NCI-H1105 treated with DMSO at 0.1 percent for 48 hours (cell line): ENCODE results near the gene JPH3.
"Not testable (repeated sequence)": the region's sequence is repeated elsewhere in the genome, so short reads cannot be mapped to it uniquely, and the experiment has no call there.

Experiments used
- DNase-seq: peaks from one replicate; lab custom pipeline; 2025; lab: John Stamatoyannopoulos, UW

JPH3 gene

DNA sequence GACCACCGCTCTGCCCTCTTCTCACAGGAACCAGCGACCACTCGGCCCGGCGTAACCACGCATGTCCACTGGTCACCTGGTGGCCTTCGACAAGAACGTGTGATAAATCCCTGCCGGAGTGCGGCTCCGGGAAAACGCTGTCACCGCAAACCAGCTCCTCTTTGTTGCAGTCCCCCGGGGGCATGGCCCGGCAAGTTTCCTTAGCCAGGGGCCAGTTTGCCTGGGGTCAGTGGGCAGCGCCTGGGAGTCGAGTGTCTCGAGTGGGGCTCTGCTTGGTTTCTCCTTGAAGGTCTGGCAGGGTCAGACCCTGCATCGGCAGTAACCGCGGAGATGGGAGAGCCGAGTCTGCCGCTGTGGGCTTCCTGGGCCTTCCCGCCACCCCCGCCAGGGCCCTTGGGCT lies 52.5 kb downstream of the JPH3 start:
- no peak for DNase-seq

DNA sequence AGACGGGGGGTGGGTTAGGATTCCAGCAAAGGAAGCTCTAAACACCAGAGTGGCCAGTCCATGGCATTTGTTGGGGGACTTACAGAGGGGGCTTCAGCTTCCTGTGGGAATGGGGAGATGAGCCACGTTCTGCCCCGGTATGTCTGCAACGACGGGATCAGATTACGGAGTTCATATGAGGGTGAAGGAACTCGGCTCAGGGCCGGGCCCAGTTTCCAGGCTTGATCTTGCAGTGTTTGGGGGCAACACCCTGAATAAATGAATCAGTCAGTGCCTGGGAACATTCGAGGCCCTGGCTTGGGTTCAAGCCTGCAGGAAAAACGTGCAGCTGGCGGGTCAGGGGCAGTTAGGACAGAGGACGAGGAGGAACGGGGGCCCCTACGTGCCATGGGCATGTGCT lies 54.0 kb downstream of the JPH3 start:
- DNase-seq: no peak

DNA sequence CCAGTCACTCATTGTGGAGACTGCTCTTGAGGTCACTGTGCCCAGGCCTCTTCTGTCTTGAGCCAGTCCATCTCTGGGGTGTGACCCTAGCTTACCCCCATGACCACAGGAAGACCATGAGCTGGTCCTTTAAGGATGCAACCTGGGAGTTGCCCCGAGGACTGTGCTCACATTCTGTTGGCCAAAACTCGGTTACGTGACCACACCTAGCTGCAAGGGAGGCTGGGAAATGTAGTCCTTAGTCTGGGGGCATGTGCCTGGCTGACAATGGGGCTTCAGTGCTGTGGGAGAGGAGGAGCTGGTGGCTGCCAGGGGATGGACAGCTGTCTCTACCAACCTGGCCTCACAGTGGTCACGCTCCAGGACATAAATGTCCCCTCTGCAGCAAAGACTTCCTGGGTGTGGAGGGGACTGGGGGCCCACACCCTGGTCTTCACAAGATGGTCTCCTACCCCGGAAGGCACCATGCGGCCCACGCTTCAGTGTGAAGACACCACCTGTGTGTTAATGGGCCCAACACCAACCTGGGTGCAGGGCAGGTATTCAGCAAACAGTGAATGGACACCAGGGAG lies 55.4 kb downstream of the JPH3 start:
- DNase-seq: no peak

DNA sequence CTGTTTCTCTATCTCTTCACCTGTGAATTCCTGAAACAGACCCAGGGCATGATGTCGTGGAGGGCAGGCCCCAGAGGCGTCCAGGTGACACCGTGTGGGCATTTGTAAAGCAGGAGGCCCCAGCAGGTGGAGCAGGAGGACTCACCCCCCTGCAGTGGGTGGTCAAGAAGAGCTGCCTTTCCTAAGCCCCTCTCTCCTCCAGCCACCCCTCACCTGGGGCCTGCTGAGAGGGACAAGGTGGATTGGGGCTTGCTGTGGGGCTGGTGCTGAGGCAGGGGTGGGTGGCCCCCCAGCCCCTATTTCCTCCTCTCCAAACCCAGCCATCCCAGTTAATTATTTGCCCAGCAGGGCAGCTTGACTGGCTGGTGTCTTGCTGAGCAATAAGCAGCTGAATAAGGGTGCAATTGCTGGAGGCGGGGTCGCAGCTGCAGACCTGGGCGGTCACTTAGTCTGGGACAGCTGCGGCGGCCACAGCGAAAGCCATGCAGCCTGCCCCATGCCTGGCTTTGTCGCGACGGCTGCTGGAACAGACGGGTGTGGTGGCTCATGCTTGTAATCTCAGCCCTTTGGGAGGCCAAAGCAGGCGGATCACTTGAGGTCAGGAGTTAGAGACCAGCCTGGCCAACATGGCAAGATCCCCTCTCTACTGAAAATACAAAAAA lies 56.4 kb downstream of the JPH3 start:
- no peak for DNase-seq

DNA sequence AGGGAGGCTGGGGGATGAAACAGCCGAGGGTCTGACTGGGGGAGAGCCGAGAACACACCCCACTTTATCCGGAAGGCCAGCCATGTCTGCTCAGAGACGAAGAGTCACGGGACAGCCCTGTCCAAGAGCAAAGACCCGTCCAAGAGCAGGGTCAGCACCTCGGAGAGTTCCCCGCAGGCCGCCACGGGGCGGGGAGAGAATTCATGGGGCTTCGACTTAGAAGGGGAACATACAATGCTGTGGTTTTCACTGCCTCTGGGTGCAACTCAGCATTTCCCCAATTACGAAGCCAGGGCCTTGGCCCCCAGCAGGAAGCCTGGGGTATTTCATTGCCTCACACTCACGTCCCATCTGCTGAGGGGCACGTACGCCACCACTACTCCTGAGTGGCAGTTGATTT lies 59.3 kb downstream of the JPH3 start:
- no peak for DNase-seq

DNA sequence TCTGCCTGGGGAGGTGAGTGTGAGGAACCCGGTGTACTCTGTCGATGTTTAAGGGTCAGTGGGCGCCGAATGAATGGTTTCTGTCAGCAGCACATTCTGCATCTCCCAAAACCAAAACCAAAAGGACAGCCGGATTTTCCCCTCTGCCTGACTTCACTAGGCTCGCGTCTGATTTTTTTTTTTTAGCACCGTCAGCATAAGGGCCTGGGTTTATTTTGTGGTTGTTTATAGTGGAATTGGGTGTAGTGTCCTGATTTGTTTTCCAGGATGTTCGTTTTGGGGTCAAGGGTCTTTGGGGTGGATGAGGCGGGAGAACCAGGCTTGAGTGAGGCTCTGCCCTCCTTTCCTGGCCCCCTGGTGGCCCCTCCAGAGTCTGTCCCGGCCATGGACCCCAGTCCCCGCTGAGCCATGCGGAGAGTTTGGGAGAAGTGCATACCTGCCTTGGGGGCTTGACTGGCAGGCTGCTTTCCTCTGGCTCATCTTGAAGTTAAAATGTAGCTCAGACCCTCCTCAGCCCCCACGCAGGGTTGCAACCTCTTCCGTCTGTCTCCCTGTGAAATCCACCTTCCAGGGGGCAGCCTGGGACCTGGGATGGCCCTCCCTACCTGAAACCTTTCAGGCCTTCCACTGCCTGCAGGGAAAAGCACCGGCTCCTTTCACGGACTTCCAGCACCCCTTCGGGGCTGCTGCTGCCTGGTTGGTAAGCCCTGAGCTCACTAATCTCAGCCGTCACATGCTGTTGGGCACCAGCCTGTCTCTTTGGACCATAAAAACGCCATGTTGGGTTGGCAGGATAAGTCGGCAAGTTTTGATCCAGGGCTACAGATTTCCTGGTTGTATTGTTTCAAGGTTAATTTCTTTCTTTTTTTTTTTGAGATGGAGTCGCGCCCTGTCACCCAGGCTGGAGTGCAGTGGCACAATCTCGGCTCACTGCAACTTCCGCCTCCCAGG lies 60.2 kb downstream of the JPH3 start:
- DNase-seq: no peak

DNA sequence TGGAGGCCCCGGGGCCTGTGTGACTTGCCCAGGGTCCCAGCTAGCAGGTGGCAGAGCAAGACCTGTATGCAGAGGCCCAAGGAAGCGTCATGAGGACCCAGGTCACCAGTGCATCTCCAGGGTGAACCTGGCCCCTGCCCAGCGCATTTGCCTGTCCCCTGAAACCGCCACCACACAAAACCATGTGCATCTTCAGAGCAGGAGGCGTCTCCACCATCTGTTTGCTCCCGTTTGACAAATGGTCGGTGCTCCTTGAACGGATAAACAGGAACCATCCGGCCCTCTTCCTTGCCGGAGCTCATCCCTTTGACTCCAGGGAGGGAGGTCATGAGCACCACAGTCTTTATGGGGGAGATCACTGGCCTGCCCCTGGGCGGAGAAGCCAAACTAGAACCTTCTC lies 62.5 kb downstream of the JPH3 start:
- DNase-seq: no peak

DNA sequence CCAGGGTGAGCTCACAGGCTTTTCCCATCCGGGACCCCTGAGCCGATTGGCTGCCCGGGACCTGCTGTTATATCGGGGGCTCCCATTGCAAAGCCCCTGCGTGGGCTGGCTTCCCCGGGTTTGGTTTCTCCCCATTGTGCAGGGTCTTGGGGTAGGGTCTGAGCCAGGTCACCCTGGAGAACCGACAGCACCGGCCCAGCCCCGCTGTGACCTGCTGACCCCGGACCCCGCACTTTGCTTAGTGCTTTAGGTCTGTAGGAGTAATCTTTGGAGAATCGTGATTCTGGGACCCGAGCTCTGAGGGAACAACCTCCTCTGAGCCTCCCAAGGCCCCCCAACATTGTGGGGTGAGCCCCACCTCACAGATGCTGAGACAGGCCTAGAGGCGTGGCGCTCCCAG lies 62.9 kb downstream of the JPH3 start:
- DNase-seq: no peak

DNA sequence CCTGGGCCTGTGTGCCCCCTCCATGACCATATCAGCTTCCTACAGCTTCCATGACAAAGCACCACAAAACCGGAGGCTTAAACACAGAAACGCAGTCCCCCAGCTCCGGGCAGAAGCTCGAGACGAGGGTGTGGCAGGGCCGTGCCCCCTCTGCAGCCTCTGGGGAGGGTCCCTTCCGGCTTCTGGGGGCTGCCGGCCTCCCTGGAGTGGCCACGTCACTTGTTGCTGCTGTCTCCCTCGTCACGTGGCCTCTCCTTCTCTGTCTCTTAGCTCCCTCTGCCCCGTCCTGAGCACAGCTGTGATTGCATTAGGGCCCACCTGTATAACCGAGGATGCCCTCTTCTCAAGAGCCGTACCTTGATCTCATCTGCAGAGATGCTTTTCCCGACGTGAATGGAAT lies 64.6 kb downstream of the JPH3 start:
- DNase-seq: no peak

DNA sequence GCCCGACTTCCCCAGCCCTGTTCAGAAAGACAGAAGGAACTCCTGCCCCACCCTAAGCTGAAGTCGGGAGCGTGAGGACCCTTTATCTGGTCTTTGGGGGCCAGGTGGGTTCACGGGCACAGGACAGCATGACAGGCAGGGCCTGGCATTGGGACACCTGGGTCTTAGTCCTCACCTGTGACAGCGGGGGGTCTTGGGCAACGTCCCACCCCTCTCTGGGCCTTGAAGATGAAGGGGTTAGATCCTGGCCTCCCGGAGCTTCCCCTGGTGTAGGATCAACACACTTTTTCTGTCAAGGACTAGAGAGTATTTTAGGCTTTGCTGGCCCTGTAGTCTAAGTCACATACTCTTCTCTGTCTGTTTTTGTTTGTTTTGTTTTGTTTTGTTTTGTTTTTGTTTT lies 65.1 kb downstream of the JPH3 start:
- no peak for DNase-seq

DNA sequence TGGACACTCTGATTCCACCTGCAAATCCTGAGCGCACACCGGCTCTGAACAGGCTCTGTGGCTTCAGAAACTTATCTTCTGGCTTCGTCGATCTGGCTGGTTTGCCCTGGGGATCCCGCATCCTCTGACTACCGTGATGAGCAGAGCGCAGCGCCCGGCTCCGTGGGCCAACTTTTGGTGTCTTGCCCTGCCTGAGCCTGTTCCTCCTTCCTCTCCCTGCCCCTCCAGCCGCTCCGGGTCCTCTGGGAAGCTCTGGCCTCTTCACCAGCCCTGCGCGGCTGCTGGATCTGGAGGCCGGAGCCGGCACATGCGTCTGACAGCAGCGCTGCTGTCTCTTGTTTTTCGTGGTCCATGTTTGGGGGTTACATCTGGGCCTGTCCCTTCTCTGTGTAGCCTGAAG lies 65.6 kb downstream of the JPH3 start:
- DNase-seq: no peak

DNA sequence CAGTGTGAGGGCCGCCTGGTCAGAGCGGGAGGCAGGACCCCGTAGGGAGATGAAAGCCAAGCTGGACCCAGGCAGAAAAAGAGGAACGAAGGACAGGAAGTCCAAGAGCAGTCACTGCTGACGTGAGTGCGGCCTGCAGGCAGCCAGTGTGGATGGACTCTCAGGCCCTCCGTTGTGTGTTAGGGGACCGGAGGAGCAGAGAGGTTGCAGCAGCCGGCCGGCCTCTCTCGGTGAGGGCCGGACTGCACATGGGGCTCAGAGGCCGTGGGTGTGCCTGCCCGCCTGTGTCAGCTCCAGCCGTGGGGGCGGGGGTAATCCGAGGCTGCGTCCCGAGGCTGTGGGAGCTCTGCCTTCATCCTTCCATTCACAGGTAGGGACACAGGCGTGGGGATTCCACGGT lies 67.4 kb downstream of the JPH3 start:
- DNase-seq: no peak

DNA sequence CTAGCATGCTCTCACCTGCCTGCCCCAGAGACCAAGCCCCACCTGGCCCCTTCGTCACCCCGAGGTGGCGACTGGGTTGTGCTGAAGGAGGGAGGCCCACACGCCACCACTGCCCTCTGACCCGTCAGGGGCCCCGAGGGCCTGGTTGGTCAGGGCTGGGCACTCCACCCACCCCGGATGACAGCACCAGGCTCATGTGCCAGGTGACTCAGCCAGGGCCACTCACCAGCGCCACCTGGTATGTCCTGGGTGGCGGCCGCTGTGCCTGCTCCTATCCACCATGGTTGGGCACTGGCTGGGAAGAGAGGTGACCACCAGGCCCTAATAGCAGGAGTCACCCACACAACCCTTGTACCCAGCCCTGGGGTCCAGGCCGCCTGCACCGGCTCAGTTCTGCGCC lies 68.9 kb downstream of the JPH3 start:
- no peak for DNase-seq

DNA sequence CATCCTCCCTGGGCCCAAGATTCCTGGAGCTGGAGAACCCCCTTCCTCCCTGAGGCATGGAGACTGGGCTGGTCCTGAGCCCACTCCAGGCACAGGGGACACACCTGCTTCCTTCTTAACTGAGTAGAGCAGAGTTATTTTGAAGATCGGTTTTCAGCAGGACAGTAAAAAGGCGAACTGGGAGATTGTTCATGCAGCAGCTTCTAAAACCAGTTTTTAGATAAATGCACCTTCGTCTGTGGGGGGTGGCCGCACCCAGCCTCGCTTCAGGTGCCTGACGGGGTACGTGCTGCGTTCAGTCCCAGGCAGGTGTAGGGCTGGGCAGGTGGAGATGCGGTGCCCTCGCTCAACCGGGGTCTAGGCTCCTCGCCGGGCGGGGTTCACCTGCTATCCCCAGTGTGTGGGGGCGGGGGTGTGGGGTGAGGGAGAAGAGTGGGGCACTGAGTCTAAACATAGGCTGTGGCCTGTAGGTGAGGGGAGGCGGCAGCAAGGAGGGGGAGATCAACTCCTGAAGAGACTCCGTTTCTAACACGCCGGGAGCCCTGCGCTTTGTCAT lies 69.5 kb downstream of the JPH3 start:
- no peak for DNase-seq

DNA sequence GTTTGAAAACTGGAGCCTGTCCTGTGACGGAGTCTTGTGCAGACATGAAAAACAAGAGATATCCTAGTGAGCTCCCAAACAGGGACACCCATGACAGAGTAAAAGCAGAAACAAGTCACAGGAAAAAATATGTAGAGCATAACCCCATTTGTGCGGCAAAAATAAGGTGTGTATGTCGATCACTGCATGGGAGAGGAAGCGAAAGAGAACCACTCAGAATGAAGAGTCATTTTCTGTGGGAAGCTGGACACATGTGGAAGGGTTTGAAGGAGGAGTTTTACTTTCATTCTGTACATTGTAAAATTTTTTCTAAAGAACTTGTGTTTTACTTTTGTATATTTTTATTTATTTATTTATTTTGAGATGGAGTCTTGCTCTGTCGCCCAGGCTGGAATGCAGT lies 72.1 kb downstream of the JPH3 start:
- no peak for DNase-seq

DNA sequence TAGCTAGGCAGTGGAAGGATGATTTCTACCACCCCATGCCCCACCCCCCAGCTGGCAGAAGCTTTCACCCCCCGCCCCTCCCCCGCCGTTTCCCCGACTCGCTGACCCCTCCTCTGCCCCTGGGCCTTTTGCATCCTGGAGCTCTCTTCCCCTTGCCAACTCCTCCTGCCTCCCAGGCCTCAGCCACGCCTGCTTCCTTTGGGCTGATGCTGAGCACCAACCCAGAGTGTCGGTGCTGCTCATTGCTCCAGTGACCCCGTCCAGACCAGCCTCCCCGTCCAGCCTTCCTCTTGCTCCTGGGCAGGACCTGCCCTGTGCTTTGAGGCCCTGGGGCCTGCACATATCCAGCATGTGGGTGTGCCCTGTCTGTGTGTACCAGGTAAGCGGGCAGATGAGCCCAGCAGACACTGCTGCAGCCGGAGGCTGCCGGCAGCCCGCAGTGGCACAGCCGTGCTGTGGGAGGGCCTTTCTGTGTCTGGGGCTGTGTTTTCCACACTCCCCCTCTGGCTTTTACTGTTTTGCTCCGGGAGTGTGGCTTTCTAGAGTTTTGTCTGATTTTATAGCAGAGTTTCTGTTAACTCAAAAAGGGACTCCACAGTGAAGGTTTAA lies 72.9 kb downstream of the JPH3 start:
- no peak for DNase-seq

DNA sequence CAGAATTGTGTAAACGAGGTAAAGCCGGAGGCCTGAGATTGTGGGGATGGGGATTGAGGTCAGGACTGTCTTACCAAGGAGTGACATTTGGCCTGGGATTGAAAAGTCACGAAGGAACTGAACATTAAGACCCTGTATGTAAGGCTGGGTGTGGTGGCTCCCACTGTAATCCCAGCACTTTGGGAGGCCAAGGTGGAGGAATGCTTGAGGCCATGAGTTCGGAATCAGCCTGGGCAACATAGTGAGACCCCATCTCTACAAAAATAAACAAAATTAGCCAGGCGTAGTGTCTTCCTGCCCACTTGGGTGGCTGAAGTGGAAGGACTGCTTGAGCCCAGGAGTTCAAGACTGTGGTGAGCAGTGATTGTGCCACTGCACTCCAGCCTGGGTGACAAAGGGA lies 75.5 kb downstream of the JPH3 start:
- DNase-seq: no peak

DNA sequence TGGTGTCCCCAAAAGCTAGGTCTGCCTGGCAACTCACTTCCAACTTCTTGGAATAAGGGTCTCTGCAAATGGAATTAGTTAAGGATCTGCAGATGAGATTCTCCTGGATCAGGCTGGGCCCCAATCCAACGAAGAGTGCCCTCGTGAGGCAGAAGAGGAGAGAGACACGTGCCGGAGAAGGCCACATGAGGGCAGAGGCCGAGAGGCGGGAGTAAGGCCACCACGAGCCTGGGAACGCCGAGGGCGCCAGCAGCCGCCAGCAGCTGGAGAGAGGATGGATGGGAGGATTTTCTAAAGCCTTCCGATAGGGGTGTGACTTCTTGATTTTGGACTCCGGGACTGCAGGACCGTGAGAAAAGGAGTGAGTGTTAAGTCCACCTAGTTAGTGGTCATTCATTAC lies 76.3 kb downstream of the JPH3 start:
- no peak for DNase-seq

DNA sequence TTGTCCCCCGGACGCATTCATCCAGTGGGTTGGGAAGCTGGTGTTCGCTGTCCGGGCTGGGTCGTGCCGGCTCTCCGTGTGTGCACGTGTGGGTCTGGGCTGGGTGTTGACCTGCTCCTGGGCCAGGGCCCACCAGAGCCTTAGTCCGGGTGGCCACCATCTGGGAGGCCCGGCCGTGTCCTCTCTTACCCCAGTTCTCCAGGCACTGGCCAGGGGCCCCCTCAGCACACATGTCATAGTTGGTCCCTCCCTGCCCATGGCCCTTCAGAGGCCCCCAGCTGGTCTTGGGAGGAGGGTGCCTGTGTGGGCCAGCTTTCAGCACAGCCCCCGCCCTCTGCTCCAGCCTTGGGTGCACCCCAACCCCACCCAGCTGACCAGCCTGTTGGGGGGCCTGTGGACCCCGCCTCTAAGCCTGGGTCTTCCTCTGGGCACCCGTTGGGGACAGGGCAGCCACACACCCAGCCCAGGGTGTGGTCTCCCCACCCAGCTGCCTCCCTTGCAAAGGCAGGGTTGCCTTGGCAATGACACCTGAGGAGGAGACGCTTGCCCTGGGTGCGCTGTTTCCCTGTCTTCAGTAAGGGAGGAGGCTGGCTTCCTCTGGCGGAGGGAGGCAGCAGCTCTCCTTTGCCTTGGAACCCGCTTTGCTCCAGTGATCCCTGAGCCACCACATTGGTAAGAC lies 77.4 kb downstream of the JPH3 start:
- no peak for DNase-seq

DNA sequence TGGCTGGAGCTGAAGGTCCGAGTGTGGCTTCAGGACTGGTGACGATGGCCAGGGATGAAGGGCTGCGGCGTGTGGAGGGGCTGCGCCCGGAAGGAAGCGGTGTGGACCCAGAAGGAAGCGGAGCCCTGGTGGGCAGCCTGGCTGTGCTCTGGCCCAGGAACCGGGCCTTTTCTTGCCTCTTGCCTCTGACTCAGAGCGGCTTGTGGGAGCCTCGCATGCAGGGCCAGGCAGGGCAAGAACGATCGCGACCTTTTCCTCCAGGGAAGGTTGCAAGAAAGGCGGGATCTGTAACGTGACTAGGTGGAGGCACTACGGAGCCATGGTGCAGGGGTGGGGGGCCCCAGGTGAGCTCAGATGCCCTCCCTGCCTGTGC lies 78.0 kb downstream of the JPH3 start:
- no peak for DNase-seq

DNA sequence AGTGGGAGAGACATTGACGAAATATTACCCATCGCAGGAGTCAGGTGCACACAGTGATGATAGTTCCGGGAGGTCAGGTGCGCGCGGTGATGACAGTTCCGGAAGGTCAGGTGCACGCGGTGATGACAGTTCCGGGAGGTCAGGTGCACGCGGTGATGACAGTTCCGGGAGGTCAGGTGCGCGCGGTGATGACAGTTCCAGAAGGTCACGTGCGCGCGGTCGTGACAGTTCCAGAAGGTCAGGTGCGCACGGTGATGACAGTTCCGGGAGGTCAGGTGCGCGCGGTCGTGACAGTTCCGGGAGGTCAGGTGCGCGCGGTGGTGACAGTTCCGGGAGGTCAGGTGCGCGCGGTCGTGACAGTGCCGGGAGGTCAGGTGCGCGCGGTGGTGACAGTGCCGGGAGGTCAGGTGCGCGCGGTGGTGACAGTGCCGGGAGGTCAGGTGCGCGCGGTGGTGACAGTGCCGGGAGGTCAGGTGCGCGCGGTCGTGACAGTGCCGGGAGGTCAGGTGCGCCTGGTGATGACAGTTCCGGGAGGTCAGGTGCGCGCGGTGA lies 78.8 kb downstream of the JPH3 start:
- DNase-seq: not testable (repeated sequence)
